Uterus (tissue), 4 donors: Measurements from ENCODE around the gene SLC8A2. TPM values are rescaled to one million over a fixed set of nuclear protein-coding genes. Genes with fewer than 3 reads are reported as not detected.

Source experiments
- DNase-seq, 2 donors: peaks; one replicate each; pipeline ENCODE4 v3.0.0-alpha.2; 2019 to 2020
- H3K27ac ChIP-seq, 2 donors: fragments of 200-600 bp; sonication (generic); 1 replicate in 1 of 2; 2 replicates in 1 of 2; pipeline ENCODE4 v1.5.1; 2016 to 2018
- H3K27me3 ChIP-seq, 2 donors: fragments of 200-600 bp; sonication (generic); one replicate each; pipeline ENCODE4 v1.5.1; 2018 to 2019; ENCODE audit warnings: control low read depth in 1 of 2
- H3K36me3 ChIP-seq, 2 donors: fragments of 200-600 bp; sonication (generic); one replicate each; pipeline ENCODE4 v1.5.1; 2019; ENCODE audit warnings: control low read depth in 1 of 2
- H3K4me1 ChIP-seq, 2 donors: fragments of 200-600 bp; sonication (generic); one replicate each; pipeline ENCODE4 v1.5.1; 2018 to 2019; ENCODE audit warnings: control low read depth in 1 of 2
- H3K4me3 ChIP-seq, 2 donors: fragments of 200-600 bp; sonication (generic); 1 replicate in 1 of 2; 2 replicates in 1 of 2; pipeline ENCODE4 v1.5.1; 2018 to 2019; ENCODE audit warnings: mild to moderate bottlenecking in 1 of 2
- H3K9me3 ChIP-seq, 2 donors: fragments of 200-600 bp; sonication (generic); one replicate each; pipeline ENCODE4 v1.5.1; 2019; ENCODE audit warnings: control low read depth in 1 of 2
- CTCF ChIP-seq, 4 experiments: fragments of 200-600 bp in 2 of 4; fragments of 450-650 bp in 2 of 4; sonication (generic) in 2 of 4; IDR thresholded peaks; one replicate each; pipeline ENCODE4 v1.5.1; 2016 to 2019; ENCODE audit warnings: antibody characterized with exemption in 4 of 4, mild to moderate bottlenecking in 2 of 4, moderate library complexity in 1 of 4
- POLR2A ChIP-seq, 2 donors: fragments of 450-650 bp; IDR thresholded peaks; one replicate each; pipeline ENCODE4 v1.6.1; 2016; ENCODE audit warnings: antibody characterized with exemption in 2 of 2, mild to moderate bottlenecking in 1 of 2, moderate library complexity in 1 of 2
- intact Hi-C: fragments of 100-400 bp; cut with DNase I; formaldehyde crosslinking; loops from one replicate; pipeline ENCODE4 v1.15.1; 2023; ENCODE audit warnings: low total_unique reads
- total RNA-seq, 4 donors: library from RNA; depleted of rRNA in 3 of 4; stranded (reverse); fragments of >200 nt in 3 of 4; gene quantifications; one replicate each; pipeline versions ENCODE4 v1.1.0 to v1.2.4, GENCODE V29; 2014 to 2023
- donor health status: DM: yes; HTN: yes; CAD: no.

SLC8A2 gene
- total RNA-seq, 4 donors from 2014 or later, result 3.4 to 17.8 (median 11.0) TPM

- Histone ChIP-seq H3K4me1 (no peaks in the 10 kb centered on the region), H3K27ac (no peak overlapping the region), H3K27me3 (no peaks in the 10 kb centered on the region), H3K9me3 (peaks cover 0 to 8% of the 10 kb centered on the region in 2 donors), H3K36me3 (no peaks in the 10 kb centered on the region), H3K4me3 (no peak overlapping the region)
- TF ChIP-seq POLR2A (IDR thresholded peaks at IDR 0.05), result no peak
- TF ChIP-seq CTCF (IDR thresholded peaks at IDR 0.05), result no peak
- no peak for DNase-seq
- intact Hi-C loops, result no loop called here
These were observed 13.0 kb downstream of the SLC8A2 start for GRCh38 chr19:47458672-47459071.

DNA sequence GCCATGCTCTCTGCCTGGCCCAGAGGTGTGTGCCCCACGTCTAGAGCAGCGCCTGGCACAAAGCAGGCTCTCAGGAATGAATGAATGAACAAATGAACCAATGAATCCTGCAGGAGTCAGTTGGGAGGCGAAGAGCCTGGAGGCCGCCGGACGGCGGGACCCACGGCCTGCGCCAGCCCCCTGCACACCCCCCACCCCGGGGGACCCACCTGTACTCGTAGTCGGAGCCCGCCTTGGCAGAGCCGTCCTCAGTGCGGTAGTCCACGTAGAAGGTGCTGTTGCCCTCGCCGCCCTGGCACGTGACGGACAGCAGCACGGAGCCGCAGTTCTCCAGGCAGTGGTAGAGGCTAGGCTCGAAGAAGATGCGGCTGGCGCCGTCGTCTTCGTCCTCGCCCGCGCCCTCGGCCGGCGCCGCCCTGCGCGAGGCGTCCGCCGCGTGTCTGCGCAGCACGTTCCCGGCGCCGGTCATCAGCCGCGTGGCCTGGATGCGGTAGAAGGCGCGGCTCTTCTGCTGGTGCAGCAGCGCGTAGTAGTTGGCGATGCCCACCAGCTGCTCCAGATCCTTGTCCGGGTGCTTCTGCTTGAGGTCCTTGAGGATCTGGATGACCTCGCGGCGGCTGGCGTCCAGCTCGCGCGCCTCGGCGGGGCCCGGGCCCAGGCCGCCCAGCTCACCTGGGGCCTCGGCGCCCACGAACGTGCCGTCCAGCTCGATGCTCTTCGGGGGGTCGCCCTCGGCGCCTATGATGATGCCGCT is 14.8 kb downstream of the SLC8A2 start:
- Histone ChIP-seq H3K4me3 (no peak overlapping the region), H3K4me1 (no peaks in the 10 kb centered on the region), H3K27ac (no peak overlapping the region), H3K36me3 (no peaks in the 10 kb centered on the region), H3K27me3 (no peaks in the 10 kb centered on the region), H3K9me3 (peaks cover 0 to 8% of the 10 kb centered on the region in 2 donors)
- DNase-seq, result no peak
- intact Hi-C loops, result no loop called here
- TF ChIP-seq POLR2A (IDR thresholded peaks at IDR 0.05) (no peak), CTCF (IDR thresholded peaks at IDR 0.05) (no peak)

GRCh38 chr19:47450478-47450877 is 21.2 kb downstream of the SLC8A2 start:
- Histone ChIP-seq H3K27ac (no peak overlapping the region), H3K4me1 (peaks cover 0 to 11% of the 10 kb centered on the region in 2 donors), H3K9me3 (peaks cover 0 to 1% of the 10 kb centered on the region in 2 donors), H3K36me3 (no peaks in the 10 kb centered on the region), H3K4me3 (no peak overlapping the region), H3K27me3 (peaks cover 0 to 4% of the 10 kb centered on the region in 2 donors)
- TF ChIP-seq CTCF (IDR thresholded peaks at IDR 0.05) (no peak), POLR2A (IDR thresholded peaks at IDR 0.05) (no peak)
- intact Hi-C loops, result no loop called here
- DNase-seq, result no peak

- TF ChIP-seq CTCF (IDR thresholded peaks at IDR 0.05) (no peak), POLR2A (IDR thresholded peaks at IDR 0.05) (no peak)
- DNase-seq, result no peak
- intact Hi-C loops, result no loop called here
- Histone ChIP-seq H3K36me3 (no peaks in the 10 kb centered on the region), H3K9me3 (no peaks in the 10 kb centered on the region), H3K27me3 (peaks cover 0 to 4% of the 10 kb centered on the region in 2 donors), H3K27ac (no peak overlapping the region), H3K4me3 (no peak overlapping the region), H3K4me1 (peaks cover 0 to 11% of the 10 kb centered on the region in 2 donors)
These were observed 23.3 kb downstream of the SLC8A2 start for GRCh38 chr19:47448360-47448727.

GRCh38 chr19:47447470-47448359 is 24.0 kb downstream of the SLC8A2 start:
- TF ChIP-seq CTCF (IDR thresholded peaks at IDR 0.05) (no peak), POLR2A (IDR thresholded peaks at IDR 0.05) (no peak)
- Histone ChIP-seq H3K36me3 (no peaks in the 10 kb centered on the region), H3K4me1 (peaks cover 0 to 11% of the 10 kb centered on the region in 2 donors), H3K27me3 (peaks cover 0 to 4% of the 10 kb centered on the region in 2 donors), H3K9me3 (no peaks in the 10 kb centered on the region), H3K27ac (no peak overlapping the region), H3K4me3 (no peak overlapping the region)
- intact Hi-C loops, result no loop called here
- peak in 1 of 2 donors; percentile 41 for DNase-seq
